Liver (tissue), 3 donors: ENCODE measurements around the gene EXD3.

Experiments
- CTCF ChIP-seq: fragments of 150-350 bp; IDR thresholded peaks from 2 replicates; pipeline ENCODE4 v1.5.1; 2017; ENCODE audit warnings: improper control_type of control experiment, low read depth, low read length; ENCODE audit not compliant: missing input control
- GABPA ChIP-seq, 2 donors: IDR thresholded peaks in 1 of 2; conservative IDR thresholded peaks in 1 of 2; 2 replicates each; pipeline ENCODE4 v1.6.1; 2016; ENCODE audit warnings: antibody characterized with exemption in 2 of 2, mild to moderate bottlenecking in 1 of 2, moderate library complexity in 1 of 2
- HNF4G ChIP-seq: IDR thresholded peaks from 2 replicates; pipeline ENCODE4 v1.6.1; 2016; ENCODE audit warnings: antibody characterized with exemption
- RXRA ChIP-seq, 2 donors: IDR thresholded peaks; 2 replicates each; pipeline ENCODE4 v1.6.1; 2017 to 2018; ENCODE audit warnings: antibody characterized with exemption in 2 of 2, mild to moderate bottlenecking in 1 of 2
- SP1 ChIP-seq: IDR thresholded peaks from 2 replicates; pipeline ENCODE4 v1.6.1; 2018; ENCODE audit warnings: antibody characterized with exemption, mild to moderate bottlenecking
- TAF1 ChIP-seq: conservative IDR thresholded peaks from 2 replicates; pipeline ENCODE4 v1.6.1; 2016; ENCODE audit warnings: antibody characterized with exemption, mild to moderate bottlenecking
- YY1 ChIP-seq: IDR thresholded peaks from 2 replicates; pipeline ENCODE4 v1.6.1; 2016; ENCODE audit warnings: antibody characterized with exemption, mild to moderate bottlenecking
- ZBTB33 ChIP-seq: IDR thresholded peaks from 2 replicates; pipeline ENCODE4 v1.6.1; 2016; ENCODE audit warnings: antibody characterized with exemption
- donor health status: healthy.
- donor health status: healthy.

DNA sequence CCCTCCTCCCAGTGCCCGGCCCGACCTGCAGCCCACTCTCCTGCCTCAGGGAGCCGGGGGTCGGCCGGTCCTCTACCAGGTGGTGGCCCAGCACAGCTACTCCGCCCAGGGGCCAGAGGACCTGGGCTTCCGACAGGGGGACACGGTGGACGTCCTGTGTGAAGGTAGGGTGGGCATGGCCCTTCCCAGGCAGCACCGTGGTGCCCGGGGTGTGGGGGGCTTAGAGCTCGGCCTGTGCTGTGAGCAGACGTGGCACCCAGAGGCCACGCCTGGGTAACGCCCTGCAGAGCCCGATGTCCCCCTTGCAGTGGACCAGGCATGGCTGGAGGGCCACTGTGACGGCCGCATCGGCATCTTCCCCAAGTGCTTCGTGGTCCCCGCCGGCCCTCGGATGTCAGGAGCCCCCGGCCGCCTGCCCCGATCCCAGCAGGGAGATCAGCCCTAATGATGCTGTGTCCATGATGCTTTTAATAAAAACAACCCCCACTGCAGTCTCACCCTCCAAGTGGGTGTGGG lies 11.0 kb upstream of the EXD3 start:
- TF ChIP-seq CTCF (no peak), TAF1 (no peak), HNF4G (no peak), ZBTB33 (no peak), GABPA (IDR thresholded peaks at IDR 0.05 in 1 of 2, conservative IDR thresholded peaks at IDR 0.05 in 1 of 2) (no peak), YY1 (no peak), SP1 (no peak), RXRA (IDR thresholded peaks at IDR 0.05) (no peak)
